ENCODE measurements around the gene DGKH.

- TF ChIP-seq MYC (CRISPR knock-in tag; IDR thresholded peaks at IDR 0.05; ENCODE audit: borderline replicate concordance) (no peak), CBX5 (CRISPR knock-in tag; IDR thresholded peaks at IDR 0.05; ENCODE audit: borderline replicate concordance) (no peak), ZNF790 (CRISPR knock-in tag; IDR thresholded peaks at IDR 0.05; ENCODE audit: borderline replicate concordance) (no peak)
These were observed 175.2 kb downstream of the DGKH start for GRCh38 chr13:42223681-42224080.
